Astrocyte (in vitro differentiated cells and primary cell): ENCODE results near the gene CNKSR2. TPM values are rescaled to one million over a fixed set of nuclear protein-coding genes. Genes with fewer than 3 reads are reported as not detected.

Experiments
- DNase-seq: peaks from one replicate; pipeline ENCODE4 v3.0.0-alpha.2; 2010; ENCODE audit warnings: low read depth
- FAIRE-seq: peaks from 2 replicates; lab custom pipeline; 2011; peaks lifted over from hg19 to GRCh38; lab: Jason Lieb, UNC
- H2AFZ ChIP-seq: 2 replicates; pipeline ENCODE4 v1.6.0; 2012; ENCODE audit warnings: low read depth, low read length, inconsistent platforms
- H3K27ac ChIP-seq: 2 replicates; pipeline ENCODE4 v1.5.1; 2011; ENCODE audit warnings: low read depth, low read length, inconsistent platforms
- H3K27me3 ChIP-seq: 2 replicates; pipeline ENCODE4 v1.6.0; 2011; ENCODE audit warnings: low read length, inconsistent platforms; ENCODE audit not compliant: insufficient read depth
- H3K36me3 ChIP-seq: 2 replicates; pipeline ENCODE4 v1.5.1; 2011; ENCODE audit warnings: low read length, inconsistent platforms; ENCODE audit not compliant: insufficient read depth
- H3K4me1 ChIP-seq: 2 replicates; pipeline ENCODE4 v1.5.1; 2011; ENCODE audit warnings: low read length, inconsistent platforms; ENCODE audit not compliant: insufficient read depth
- H3K4me2 ChIP-seq: 2 replicates; pipeline ENCODE4 v1.6.0; 2012; ENCODE audit warnings: low read length, inconsistent platforms
- H3K4me3 ChIP-seq: 2 replicates; pipeline ENCODE4 v1.5.1; 2011; ENCODE audit warnings: low read depth, mild to moderate bottlenecking, low read length, inconsistent platforms; ENCODE audit not compliant: insufficient read depth
- H3K79me2 ChIP-seq: 2 replicates; pipeline ENCODE4 v1.6.0; 2012; ENCODE audit warnings: mild to moderate bottlenecking, low read length, inconsistent platforms; ENCODE audit not compliant: insufficient read depth
- H3K9ac ChIP-seq: 2 replicates; pipeline ENCODE4 v1.6.0; 2012; ENCODE audit warnings: mild to moderate bottlenecking, low read length, inconsistent platforms
- H3K9me3 ChIP-seq: 2 replicates; pipeline ENCODE4 v1.5.1; 2012; ENCODE audit warnings: low read depth, mild to moderate bottlenecking, low read length, inconsistent platforms; ENCODE audit not compliant: insufficient read depth
- H4K20me1 ChIP-seq: 2 replicates; pipeline ENCODE4 v1.6.0; 2012; ENCODE audit warnings: low read length, inconsistent platforms; ENCODE audit not compliant: insufficient read depth
- H3K27ac Mint-ChIP-seq: one replicate; pipeline ENCODE4 v1.8.0; 2021; ENCODE audit warnings: mild to moderate bottlenecking, mixed read lengths; ENCODE audit not compliant: unreplicated experiment
- H3K27me3 Mint-ChIP-seq: one replicate; pipeline ENCODE4 v1.8.0; 2021; ENCODE audit warnings: low read depth, mixed read lengths; ENCODE audit not compliant: unreplicated experiment
- H3K36me3 Mint-ChIP-seq: one replicate; pipeline ENCODE4 v1.8.0; 2021; ENCODE audit warnings: low read depth, mixed read lengths; ENCODE audit not compliant: unreplicated experiment
- H3K4me1 Mint-ChIP-seq: one replicate; pipeline ENCODE4 v1.8.0; 2021; ENCODE audit warnings: low read depth, mixed read lengths; ENCODE audit not compliant: unreplicated experiment
- H3K4me3 Mint-ChIP-seq: one replicate; pipeline ENCODE4 v1.8.0; 2021; ENCODE audit warnings: mild to moderate bottlenecking, moderate library complexity, mixed read lengths; ENCODE audit not compliant: unreplicated experiment
- H3K9me3 Mint-ChIP-seq: one replicate; pipeline ENCODE4 v1.8.0; 2021; ENCODE audit warnings: mild to moderate bottlenecking, mixed read lengths; ENCODE audit not compliant: unreplicated experiment
- EZH2 ChIP-seq: IDR thresholded peaks from 2 replicates; pipeline ENCODE4 v1.6.1; 2012; ENCODE audit warnings: mild to moderate bottlenecking, low read length, inconsistent platforms; ENCODE audit not compliant: insufficient read depth
- total RNA-seq: library from RNA; stranded (reverse); gene quantifications from 2 replicates; pipeline ENCODE4 v1.2.1, GENCODE V29; 2021
- TF ChIP-seq, protein P1 (sequence below): IDR thresholded peaks from 2 replicates; pipeline ENCODE4 v1.5.1; 2011; ENCODE audit warnings: low read depth, mild to moderate bottlenecking, inconsistent platforms, low read length, moderate library complexity; ENCODE audit not compliant: insufficient read depth

Gene CNKSR2
- total RNA-seq, 1 donor from 2014 or later = 4.1 TPM

DNA sequence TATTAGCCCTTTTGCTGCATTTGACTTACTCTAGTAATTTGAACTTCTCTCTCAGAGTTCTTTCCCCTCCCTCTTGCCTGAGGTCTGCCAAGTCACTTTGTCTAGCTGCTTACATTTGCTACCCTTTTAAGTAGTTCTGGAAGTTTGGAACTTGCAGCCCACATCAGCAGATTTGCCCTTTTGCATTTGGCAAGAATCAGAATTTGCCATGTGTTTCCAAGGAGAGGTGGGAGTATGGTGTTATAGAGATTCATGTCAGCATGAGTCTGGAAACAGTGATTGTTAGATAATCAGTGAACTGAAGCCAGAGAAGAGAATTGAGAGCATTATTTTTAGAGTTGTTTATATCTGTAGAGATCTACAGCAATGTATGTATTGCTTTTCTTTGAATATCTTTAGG, 231.8 kb downstream of the CNKSR2 start:
- Histone ChIP-seq H3K4me1 (no peaks in the 10 kb centered on the region), H3K4me3 (no peak overlapping the region), H3K4me2 (no peak overlapping the region), H4K20me1 (no peaks in the 10 kb centered on the region), H3K79me2 (no peaks in the 10 kb centered on the region), H3K27ac (no peak overlapping the region), H3K9me3 (no peaks in the 10 kb centered on the region), H3K36me3 (no peaks in the 10 kb centered on the region), H3K9ac (no peak overlapping the region), H3K27me3 (no peaks in the 10 kb centered on the region), H2AFZ (no peak overlapping the region)
- H3K27ac Mint-ChIP-seq = no peak overlapping the region
- no peaks in the 10 kb centered on the region for H3K27me3 Mint-ChIP-seq
- peak; percentile 13 for FAIRE-seq
- TF ChIP-seq EZH2 = no peak
- TF ChIP-seq, protein P1, sequence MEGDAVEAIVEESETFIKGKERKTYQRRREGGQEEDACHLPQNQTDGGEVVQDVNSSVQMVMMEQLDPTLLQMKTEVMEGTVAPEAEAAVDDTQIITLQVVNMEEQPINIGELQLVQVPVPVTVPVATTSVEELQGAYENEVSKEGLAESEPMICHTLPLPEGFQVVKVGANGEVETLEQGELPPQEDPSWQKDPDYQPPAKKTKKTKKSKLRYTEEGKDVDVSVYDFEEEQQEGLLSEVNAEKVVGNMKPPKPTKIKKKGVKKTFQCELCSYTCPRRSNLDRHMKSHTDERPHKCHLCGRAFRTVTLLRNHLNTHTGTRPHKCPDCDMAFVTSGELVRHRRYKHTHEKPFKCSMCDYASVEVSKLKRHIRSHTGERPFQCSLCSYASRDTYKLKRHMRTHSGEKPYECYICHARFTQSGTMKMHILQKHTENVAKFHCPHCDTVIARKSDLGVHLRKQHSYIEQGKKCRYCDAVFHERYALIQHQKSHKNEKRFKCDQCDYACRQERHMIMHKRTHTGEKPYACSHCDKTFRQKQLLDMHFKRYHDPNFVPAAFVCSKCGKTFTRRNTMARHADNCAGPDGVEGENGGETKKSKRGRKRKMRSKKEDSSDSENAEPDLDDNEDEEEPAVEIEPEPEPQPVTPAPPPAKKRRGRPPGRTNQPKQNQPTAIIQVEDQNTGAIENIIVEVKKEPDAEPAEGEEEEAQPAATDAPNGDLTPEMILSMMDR = no peak
- no peaks in the 10 kb centered on the region for H3K36me3 Mint-ChIP-seq
- H3K4me3 Mint-ChIP-seq = no peak overlapping the region
- no peak for DNase-seq
- no peaks in the 10 kb centered on the region for H3K9me3 Mint-ChIP-seq
- H3K4me1 Mint-ChIP-seq = peaks cover 2% of the 10 kb centered on the region

DNA sequence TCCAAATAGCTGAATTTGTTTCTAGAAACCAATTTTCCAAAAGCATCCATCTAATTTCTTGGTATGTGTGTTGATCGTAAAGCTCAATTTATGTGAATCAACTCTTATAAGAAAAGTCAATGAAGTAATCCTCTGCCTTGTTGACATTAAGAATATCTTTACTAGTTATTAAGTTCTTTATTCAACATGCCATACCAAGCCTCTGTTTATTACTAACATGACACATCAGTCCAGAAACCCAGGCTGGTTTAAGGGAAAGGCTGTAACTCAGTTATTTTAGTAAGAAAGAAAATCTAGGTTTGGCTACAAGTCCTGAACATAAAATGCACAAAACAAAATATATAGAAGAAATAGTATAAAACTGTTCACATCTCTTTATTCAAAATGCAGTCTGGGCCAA, 235.9 kb downstream of the CNKSR2 start:
- H4K20me1 ChIP-seq = no peaks in the 10 kb centered on the region
- no peak overlapping the region for H3K27ac Mint-ChIP-seq
- no peak overlapping the region for H3K4me2 ChIP-seq
- H3K9me3 ChIP-seq = no peaks in the 10 kb centered on the region
- H3K27ac ChIP-seq = no peak overlapping the region
- no peaks in the 10 kb centered on the region for H3K27me3 Mint-ChIP-seq
- H3K27me3 ChIP-seq = no peaks in the 10 kb centered on the region
- H3K9me3 Mint-ChIP-seq = no peaks in the 10 kb centered on the region
- no peak overlapping the region for H2AFZ ChIP-seq
- H3K36me3 ChIP-seq = no peaks in the 10 kb centered on the region
- TF ChIP-seq, protein P1 = no peak
- H3K4me1 Mint-ChIP-seq = peaks cover 2% of the 10 kb centered on the region
- FAIRE-seq (peak; percentile 52), DNase-seq (no peak)
- H3K4me3 Mint-ChIP-seq = no peak overlapping the region
- H3K4me3 ChIP-seq = no peak overlapping the region
- H3K79me2 ChIP-seq = no peaks in the 10 kb centered on the region
- H3K36me3 Mint-ChIP-seq = no peaks in the 10 kb centered on the region
- no peak overlapping the region for H3K9ac ChIP-seq
- no peaks in the 10 kb centered on the region for H3K4me1 ChIP-seq

DNA sequence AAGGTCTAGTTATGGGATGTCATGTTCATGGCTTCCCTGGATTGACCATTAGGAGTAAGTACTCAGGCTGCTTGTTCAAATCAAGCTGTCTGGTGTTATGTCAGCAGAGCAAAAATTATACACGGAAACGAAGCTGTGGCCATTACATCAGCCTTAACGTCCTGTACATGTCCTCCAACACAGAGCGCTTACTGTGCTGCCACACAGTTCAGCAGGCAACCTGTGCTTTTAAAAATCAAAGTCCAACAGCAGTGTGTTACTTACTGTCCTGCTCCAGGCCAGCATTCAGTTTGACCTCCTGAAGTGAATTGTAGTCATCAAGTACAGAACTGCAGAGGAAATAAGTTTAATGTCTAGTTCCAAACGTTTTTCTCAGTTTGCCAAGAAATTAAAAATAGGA, 237.9 kb downstream of the CNKSR2 start:
- Histone ChIP-seq H3K9ac (no peak overlapping the region), H2AFZ (no peak overlapping the region), H3K4me3 (no peak overlapping the region), H3K36me3 (no peaks in the 10 kb centered on the region), H3K79me2 (no peaks in the 10 kb centered on the region), H3K9me3 (no peaks in the 10 kb centered on the region), H3K4me2 (no peak overlapping the region), H4K20me1 (no peaks in the 10 kb centered on the region), H3K27me3 (no peaks in the 10 kb centered on the region), H3K27ac (no peak overlapping the region), H3K4me1 (no peaks in the 10 kb centered on the region)
- no peaks in the 10 kb centered on the region for H3K36me3 Mint-ChIP-seq
- H3K27ac Mint-ChIP-seq = no peak overlapping the region
- H3K4me3 Mint-ChIP-seq = no peak overlapping the region
- no peaks in the 10 kb centered on the region for H3K9me3 Mint-ChIP-seq
- no peaks in the 10 kb centered on the region for H3K4me1 Mint-ChIP-seq
- H3K27me3 Mint-ChIP-seq = no peaks in the 10 kb centered on the region
- DNase-seq (no peak), FAIRE-seq (peak; percentile 95)
- TF ChIP-seq EZH2 = no peak
- TF ChIP-seq, protein P1 = no peak
